Measurements from ENCODE around the gene MAP2K6. TPM values are rescaled to one million over a fixed set of nuclear protein-coding genes. Genes with fewer than 3 reads are reported as not detected.

The MAP2K6 gene
- polyA plus RNA-seq, 1 of the 3 experiments (the other 2 are of a cell fraction): 6.7 TPM

- no peaks in the 10 kb centered on the region for H3K9me3 ChIP-seq
- H2AFZ ChIP-seq (ENCODE audit: low read depth): no peak overlapping the region
- H3K9ac ChIP-seq: no peak overlapping the region
- no peak overlapping the region for H3K27ac ChIP-seq (ENCODE audit: low read depth in 2 of 2, low read length in 1 of 2)
- H4K20me1 ChIP-seq (ENCODE audit: insufficient read depth): no peaks in the 10 kb centered on the region
- H3K79me2 ChIP-seq (ENCODE audit: insufficient read depth): no peaks in the 10 kb centered on the region
- TF ChIP-seq MAX (IDR thresholded peaks at IDR 0.05; ENCODE audit: low read depth) (no peak), RCOR1 (IDR thresholded peaks at IDR 0.05; ENCODE audit: low read length) (no peak), EP300 (IDR thresholded peaks at IDR 0.05; ENCODE audit: borderline replicate concordance in 1 of 2, low read depth in 1 of 2, low read length in 1 of 2) (no peak), ZBTB33 (IDR thresholded peaks at IDR 0.05; ENCODE audit: borderline replicate concordance, low read depth) (no peak), GABPA (IDR thresholded peaks at IDR 0.05; ENCODE audit: low read depth) (no peak), USF2 (IDR thresholded peaks at IDR 0.05; ENCODE audit: borderline replicate concordance, low read depth, low read length) (no peak), FOXJ3 (CRISPR knock-in tag; IDR thresholded peaks at IDR 0.05) (no peak), MEF2A (IDR thresholded peaks at IDR 0.05; ENCODE audit: borderline replicate concordance, low read depth) (no peak), NRF1 (IDR thresholded peaks at IDR 0.05; ENCODE audit: low read depth, low read length) (no peak), TCF12 (IDR thresholded peaks at IDR 0.05) (no peak), TAF1 (IDR thresholded peaks at IDR 0.05; ENCODE audit: borderline replicate concordance, low read depth, low read length) (no peak), EZH2phosphoT487 (IDR thresholded peaks at IDR 0.05; ENCODE audit: borderline replicate concordance, low read depth) (no peak), POLR2AphosphoS5 (IDR thresholded peaks at IDR 0.05; ENCODE audit: low read depth, low read length) (no peak), USF1 (IDR thresholded peaks at IDR 0.05; ENCODE audit: borderline replicate concordance, low read depth) (no peak), GATA2 (CRISPR knock-in tag; IDR thresholded peaks at IDR 0.05) (no peak), YY1 (IDR thresholded peaks at IDR 0.05; ENCODE audit: low read depth) (no peak), JUND (IDR thresholded peaks at IDR 0.05) (no peak), REST (IDR thresholded peaks at IDR 0.05; ENCODE audit: low read depth, low read length) (no peak), TEAD4 (IDR thresholded peaks at IDR 0.05; ENCODE audit: borderline replicate concordance, insufficient read depth) (no peak)
- H3K4me3 ChIP-seq (ENCODE audit: low read depth in 2 of 2, low read length in 1 of 2): no peak overlapping the region
- H3K4me1 ChIP-seq (ENCODE audit: control insufficient read depth in 1 of 2, insufficient read depth in 2 of 2, low read depth in 1 of 2, low read length in 1 of 2): peaks cover 10 to 13% of the 10 kb centered on the region in 2 experiments; a peak in 3 of 4 replicates
- H3F3A ChIP-seq (replicated peaks; ENCODE audit: insufficient read depth): no peaks in the 10 kb centered on the region
- H3K36me3 ChIP-seq (replicated peaks in 1 of 2; ENCODE audit: control insufficient read depth in 1 of 2, insufficient read depth in 2 of 2, low read length in 1 of 2): no peaks in the 10 kb centered on the region
- H3K9me2 ChIP-seq: no peaks in the 10 kb centered on the region
- POLR2A ChIA-PET: no interaction called here
- 83% methylated on average over 6 of the region's 6 CpGs for WGBS (ENCODE audit: low lambda C conversion rate)
- no peak overlapping the region for H3K4me2 ChIP-seq
- CTCF ChIA-PET: interaction anchor here (1.0 to 2.1 kb wide), 3 partner anchors 9 to 34 kb away, joined by 3 to 5 read pairs (median 4); no protein-coding TSS in a partner anchor
- H3K27me3 ChIP-seq (ENCODE audit: insufficient read depth): no peaks in the 10 kb centered on the region
- DNase-seq: no peak
Observed at GRCh38 chr17:69428252-69428980, 13.9 kb downstream of the MAP2K6 start.
